Uterus (tissue), 4 donors: ENCODE data around the gene JAK3. TPM values are rescaled to one million over a fixed set of nuclear protein-coding genes. Genes with fewer than 3 reads are reported as not detected.
"Not testable (repeated sequence)": the region's sequence is repeated elsewhere in the genome, so short reads cannot be mapped to it uniquely, and the experiment has no call there.

Experiments
- DNase-seq, 2 donors: peaks; one replicate each; pipeline ENCODE4 v3.0.0-alpha.2; 2019 to 2020
- H3K27ac ChIP-seq, 2 donors: fragments of 200-600 bp; sonication (generic); 1 replicate in 1 of 2; 2 replicates in 1 of 2; pipeline ENCODE4 v1.5.1; 2016 to 2018
- H3K27me3 ChIP-seq, 2 donors: fragments of 200-600 bp; sonication (generic); one replicate each; pipeline ENCODE4 v1.5.1; 2018 to 2019; ENCODE audit warnings: control low read depth in 1 of 2
- H3K36me3 ChIP-seq, 2 donors: fragments of 200-600 bp; sonication (generic); one replicate each; pipeline ENCODE4 v1.5.1; 2019; ENCODE audit warnings: control low read depth in 1 of 2
- H3K4me1 ChIP-seq, 2 donors: fragments of 200-600 bp; sonication (generic); one replicate each; pipeline ENCODE4 v1.5.1; 2018 to 2019; ENCODE audit warnings: control low read depth in 1 of 2
- H3K4me3 ChIP-seq, 2 donors: fragments of 200-600 bp; sonication (generic); 1 replicate in 1 of 2; 2 replicates in 1 of 2; pipeline ENCODE4 v1.5.1; 2018 to 2019; ENCODE audit warnings: mild to moderate bottlenecking in 1 of 2
- H3K9me3 ChIP-seq, 2 donors: fragments of 200-600 bp; sonication (generic); one replicate each; pipeline ENCODE4 v1.5.1; 2019; ENCODE audit warnings: control low read depth in 1 of 2
- CTCF ChIP-seq, 4 experiments: fragments of 200-600 bp in 2 of 4; fragments of 450-650 bp in 2 of 4; sonication (generic) in 2 of 4; IDR thresholded peaks; one replicate each; pipeline ENCODE4 v1.5.1; 2016 to 2019; ENCODE audit warnings: antibody characterized with exemption in 4 of 4, mild to moderate bottlenecking in 2 of 4, moderate library complexity in 1 of 4
- POLR2A ChIP-seq, 2 donors: fragments of 450-650 bp; IDR thresholded peaks; one replicate each; pipeline ENCODE4 v1.6.1; 2016; ENCODE audit warnings: antibody characterized with exemption in 2 of 2, mild to moderate bottlenecking in 1 of 2, moderate library complexity in 1 of 2
- intact Hi-C: fragments of 100-400 bp; cut with DNase I; formaldehyde crosslinking; loops from one replicate; pipeline ENCODE4 v1.15.1; 2023; ENCODE audit warnings: low total_unique reads
- total RNA-seq, 4 donors: library from RNA; depleted of rRNA in 3 of 4; stranded (reverse); fragments of >200 nt in 3 of 4; gene quantifications; one replicate each; pipeline versions ENCODE4 v1.1.0 to v1.2.4, GENCODE V29; 2014 to 2023
- donor health status: DM: yes; HTN: yes; CAD: no.

JAK3 gene
- total RNA-seq, 4 donors from 2014 or later, result under 0.01 to 8.1 (median 2.7) TPM

- H3K27ac ChIP-seq, result no peak overlapping the region
- no peak overlapping the region for H3K4me3 ChIP-seq
- no peaks in the 10 kb centered on the region for H3K4me1 ChIP-seq
- intact Hi-C loops, result no loop called here
- TF ChIP-seq POLR2A (IDR thresholded peaks at IDR 0.05) (no peak), CTCF (IDR thresholded peaks at IDR 0.05) (peak; percentile 46 to 59 (median 48))
- no peaks in the 10 kb centered on the region for H3K9me3 ChIP-seq
- no peaks in the 10 kb centered on the region for H3K27me3 ChIP-seq
- peak; percentile 33 to 50 for DNase-seq
- no peaks in the 10 kb centered on the region for H3K36me3 ChIP-seq
Observed at GRCh38 chr19:17784201-17785008, 63.4 kb downstream of the JAK3 start.

DNA sequence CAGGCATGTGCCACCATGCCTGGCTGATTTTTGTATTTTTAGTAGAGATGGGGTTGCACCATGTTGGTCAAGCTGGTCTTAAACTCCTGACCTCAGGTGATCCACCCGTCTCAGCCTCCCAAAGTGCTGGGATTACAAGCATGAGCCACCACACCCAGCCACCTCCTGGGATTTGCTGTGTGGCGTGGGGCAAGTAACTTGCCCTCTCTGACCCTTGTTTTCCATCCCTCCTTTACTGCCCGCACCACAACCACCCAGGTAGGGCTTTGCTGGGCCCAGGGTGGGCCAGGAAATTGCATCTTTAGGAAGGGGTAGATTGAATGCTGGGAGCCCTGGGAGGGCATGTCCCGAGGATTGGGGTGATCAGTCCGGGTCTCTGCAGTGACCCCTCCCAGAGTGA lies 64.1 kb downstream of the JAK3 start:
- H3K27me3 ChIP-seq, intact Hi-C loops, H3K9me3 ChIP-seq, H3K36me3 ChIP-seq, H3K4me1 ChIP-seq, DNase-seq, H3K27ac ChIP-seq, H3K4me3 ChIP-seq: not testable (repeated sequence)

DNA sequence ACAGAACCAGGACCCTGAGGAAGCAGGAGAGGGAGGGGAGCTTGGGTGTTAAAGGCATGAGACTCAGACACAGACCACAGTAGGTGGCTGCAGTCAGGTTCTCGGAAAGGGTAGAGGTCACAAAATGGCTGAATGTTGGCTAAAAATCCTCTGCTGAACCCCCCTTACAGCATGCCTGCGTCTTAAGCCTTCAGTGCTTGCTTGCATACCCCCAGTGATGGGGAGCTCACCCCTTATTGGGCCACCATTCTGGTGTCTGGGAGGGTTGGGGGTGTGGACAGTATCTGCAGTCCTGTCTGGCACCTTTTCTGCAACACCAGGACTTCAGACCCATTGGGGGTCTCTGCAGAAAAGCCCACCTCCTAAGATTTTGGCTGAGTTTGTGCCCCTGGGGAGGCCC lies 67.0 kb downstream of the JAK3 start:
- Histone ChIP-seq H3K36me3 (no peaks in the 10 kb centered on the region), H3K4me1 (no peaks in the 10 kb centered on the region), H3K9me3 (no peaks in the 10 kb centered on the region), H3K27ac (no peak overlapping the region), H3K4me3 (no peak overlapping the region), H3K27me3 (peaks cover 0 to 4% of the 10 kb centered on the region in 2 donors)
- intact Hi-C loops, result no loop called here
- TF ChIP-seq POLR2A (IDR thresholded peaks at IDR 0.05) (no peak), CTCF (IDR thresholded peaks at IDR 0.05) (no peak)
- no peak for DNase-seq

GRCh38 chr19:17778968-17779929 lies 68.5 kb downstream of the JAK3 start:
- intact Hi-C loops, result no loop called here
- Histone ChIP-seq H3K4me1 (no peaks in the 10 kb centered on the region), H3K27me3 (peaks cover 0 to 4% of the 10 kb centered on the region in 2 donors), H3K4me3 (no peak overlapping the region), H3K9me3 (no peaks in the 10 kb centered on the region), H3K27ac (no peak overlapping the region), H3K36me3 (no peaks in the 10 kb centered on the region)
- TF ChIP-seq CTCF (IDR thresholded peaks at IDR 0.05), result no peak
- TF ChIP-seq POLR2A (IDR thresholded peaks at IDR 0.05), result no peak
- DNase-seq, result no peak

DNA sequence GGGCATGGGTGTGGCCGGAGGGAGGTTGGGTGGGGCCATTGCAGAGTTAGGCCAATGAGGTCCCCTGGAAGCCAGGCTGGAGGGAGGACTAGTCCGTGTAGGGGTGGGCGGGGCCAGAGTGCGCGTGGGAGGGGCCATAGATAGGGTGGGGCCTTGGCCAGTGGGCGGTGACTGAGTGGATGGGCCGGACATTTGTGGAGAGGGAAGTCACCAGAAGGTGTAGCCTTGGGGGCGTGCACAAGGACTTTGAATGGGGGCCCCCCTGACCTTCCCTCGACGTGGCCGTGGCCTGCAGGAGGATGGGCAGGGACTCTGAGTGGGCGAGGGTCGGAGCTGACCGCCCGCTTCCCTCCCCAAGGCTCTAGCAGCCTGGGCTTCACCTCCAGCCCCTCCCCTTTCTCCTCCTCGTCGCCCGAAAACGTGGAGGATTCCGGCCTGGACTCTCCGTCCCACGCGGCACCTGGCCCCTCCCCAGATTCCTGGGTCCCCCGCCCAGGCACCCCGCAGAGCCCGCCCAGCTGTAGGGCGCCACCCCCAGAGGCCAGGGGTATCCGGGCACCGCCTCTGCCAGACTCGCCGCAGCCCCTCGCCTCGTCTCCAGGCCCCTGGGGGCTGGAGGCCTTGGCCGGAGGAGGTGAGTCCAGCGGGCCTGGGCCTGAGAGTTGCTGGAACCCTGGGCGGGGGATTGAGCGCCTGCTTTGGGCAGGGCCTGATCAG lies 69.4 kb downstream of the JAK3 start:
- no peaks in the 10 kb centered on the region for H3K9me3 ChIP-seq
- intact Hi-C loops, result no loop called here
- peak in 1 of 2 donors; percentile 24 for DNase-seq
- H3K27ac ChIP-seq, result no peak overlapping the region
- peaks cover 0 to 4% of the 10 kb centered on the region in 2 donors for H3K27me3 ChIP-seq
- no peaks in the 10 kb centered on the region for H3K4me1 ChIP-seq
- TF ChIP-seq CTCF (IDR thresholded peaks at IDR 0.05) (no peak), POLR2A (IDR thresholded peaks at IDR 0.05) (no peak)
- H3K4me3 ChIP-seq, result no peak overlapping the region
- H3K36me3 ChIP-seq, result no peaks in the 10 kb centered on the region

- H3K27me3 ChIP-seq, intact Hi-C loops, H3K4me3 ChIP-seq, H3K36me3 ChIP-seq, H3K9me3 ChIP-seq, H3K4me1 ChIP-seq, DNase-seq, H3K27ac ChIP-seq: not testable (repeated sequence)
Observed at GRCh38 chr19:17777840-17778239, 69.9 kb downstream of the JAK3 start.
